GM18520 (cell line): Measurements from ENCODE around the gene IGSF21.

Experiments
- ATAC-seq: cut with Tn5 transposase; IDR thresholded peaks from one replicate; pipeline ENCODE4 v1.9.1; 2021; ENCODE audit not compliant: unreplicated experiment

Gene IGSF21

DNA sequence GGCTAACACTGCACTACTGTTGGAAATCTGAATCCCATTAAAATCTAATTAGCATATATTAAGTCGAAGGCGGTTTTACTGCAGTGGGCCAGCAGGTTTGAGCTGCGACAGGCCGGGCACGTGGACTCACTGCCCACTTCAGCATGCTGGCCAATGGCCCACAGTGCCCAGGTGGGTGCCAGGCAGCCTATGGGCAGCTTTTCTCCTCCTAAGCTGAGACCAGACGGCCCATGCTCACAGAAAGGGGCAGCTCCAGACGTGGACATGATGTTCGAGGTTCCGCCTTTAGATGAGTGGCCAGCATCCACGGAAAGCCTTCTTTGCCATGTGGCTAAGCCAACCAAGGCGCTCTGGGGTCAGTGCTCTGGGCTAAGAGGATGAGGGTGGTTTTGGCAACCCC, 283.4 kb downstream of the IGSF21 start:
- no peak for ATAC-seq

DNA sequence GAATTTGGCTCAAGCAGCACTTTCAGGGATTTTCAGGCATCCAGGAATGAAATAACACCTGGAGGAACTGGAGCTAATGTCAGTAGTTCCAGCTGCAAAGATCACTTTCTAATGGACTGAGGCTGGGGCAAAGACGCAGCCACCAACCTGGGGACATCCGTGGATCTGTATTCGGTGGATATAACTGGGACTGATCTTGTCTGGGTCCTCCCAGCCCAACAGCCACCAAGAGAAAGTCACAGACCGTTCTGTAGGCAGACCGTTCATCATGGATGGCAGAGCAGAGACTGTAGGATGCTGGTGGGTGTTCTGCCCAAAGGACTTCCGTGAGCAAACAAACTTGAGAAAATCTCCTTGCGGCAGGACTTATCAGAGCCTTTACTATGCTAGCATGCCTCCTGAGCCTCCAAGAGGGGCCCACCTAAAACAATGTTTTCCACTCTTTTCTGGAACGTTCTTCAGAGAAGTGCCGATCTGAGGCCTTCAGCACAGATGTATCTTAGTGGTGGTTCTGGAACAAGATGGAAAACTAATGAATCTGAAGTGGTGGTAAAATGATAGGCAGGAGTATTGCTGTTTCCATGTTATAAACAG, 287.1 kb downstream of the IGSF21 start:
- no peak for ATAC-seq

DNA sequence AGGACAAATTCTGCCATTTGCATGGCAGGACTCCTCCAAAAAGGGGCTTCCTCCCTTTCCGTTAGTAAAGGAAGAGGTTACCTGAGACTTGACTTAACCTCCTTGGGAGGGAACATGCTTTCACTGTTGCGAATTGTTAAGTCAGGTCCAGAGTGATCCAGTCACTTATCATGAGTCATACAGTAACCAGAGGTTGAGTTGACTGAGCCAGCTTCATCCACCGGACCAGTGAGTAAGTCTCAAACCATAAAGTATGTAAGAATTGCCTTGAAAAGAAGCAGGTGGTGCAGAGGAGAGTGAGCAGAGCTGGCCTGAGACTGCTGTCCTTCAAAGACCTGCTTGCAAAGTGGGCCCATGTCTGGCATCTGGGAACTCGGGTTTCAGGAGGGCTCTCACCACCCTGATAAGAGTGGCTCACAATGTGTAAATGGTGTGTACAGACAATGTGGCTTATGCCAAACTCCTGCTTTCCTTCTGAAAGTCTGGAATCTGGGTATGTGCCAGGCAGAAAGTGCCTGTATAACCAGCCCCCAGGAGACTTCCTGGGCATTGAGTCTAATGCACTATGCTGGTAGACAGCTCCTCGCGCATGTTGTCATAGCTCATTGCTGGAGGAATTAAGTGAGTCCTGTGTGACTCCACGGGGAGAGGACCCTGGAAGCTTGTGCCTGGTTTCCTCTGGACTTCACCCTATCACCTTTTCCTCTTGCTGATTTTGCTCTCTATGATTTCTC, 288.8 kb downstream of the IGSF21 start:
- no peak for ATAC-seq

DNA sequence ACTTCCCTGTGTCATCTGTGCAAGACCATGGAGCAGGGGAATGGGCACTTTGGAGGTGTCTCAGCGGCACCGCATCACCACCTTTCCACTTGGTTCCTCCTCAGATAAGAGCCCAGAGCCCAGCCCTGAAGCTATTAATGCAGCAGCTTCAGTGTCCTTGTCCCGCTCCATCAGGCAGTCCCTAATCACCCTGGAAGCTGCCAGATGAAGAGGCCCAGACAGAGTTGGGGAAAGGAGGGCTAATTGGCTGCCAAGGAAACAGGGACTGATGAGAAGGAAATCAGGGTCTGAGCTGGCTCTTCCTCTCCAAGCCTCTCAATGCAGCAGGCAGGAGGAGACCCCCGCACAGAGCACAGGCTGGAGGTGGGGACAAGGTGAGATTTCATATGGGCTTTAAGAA, 290.0 kb downstream of the IGSF21 start:
- ATAC-seq = no peak

DNA sequence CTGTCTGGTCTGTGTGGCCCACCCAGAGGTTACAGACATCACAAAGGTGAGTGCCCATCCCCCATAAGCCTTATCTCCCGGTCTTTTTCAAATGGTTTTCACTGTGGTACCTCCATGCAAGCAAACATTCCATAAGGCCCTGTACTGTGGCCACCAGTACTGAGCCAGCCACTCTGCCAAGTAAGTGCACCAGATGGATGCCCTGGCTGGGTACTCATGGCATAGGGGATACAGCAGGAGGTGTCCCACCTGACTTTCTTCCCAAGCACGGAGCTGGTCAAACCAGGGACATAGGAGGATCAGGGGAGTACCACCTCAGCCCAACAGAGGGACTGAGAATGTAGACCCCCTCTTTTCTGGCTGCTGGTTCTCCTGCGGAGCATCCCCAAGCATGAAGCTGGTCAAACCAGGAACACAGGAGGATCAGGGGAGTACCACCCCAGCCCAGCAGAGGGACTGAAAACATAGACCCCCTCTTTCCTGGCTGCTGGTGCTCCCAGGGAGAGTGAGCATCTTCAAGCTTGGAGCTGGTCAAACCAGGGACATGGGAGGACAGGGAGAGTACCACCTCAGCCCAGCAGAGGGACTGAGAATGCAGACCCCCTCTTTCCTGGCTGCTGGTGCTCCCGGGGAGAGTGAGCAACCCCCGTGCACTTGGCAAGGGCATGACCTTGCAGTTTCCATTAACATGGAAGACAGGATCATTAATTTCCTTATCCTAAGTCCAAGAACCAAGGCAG, 291.4 kb downstream of the IGSF21 start:
- ATAC-seq = no peak

DNA sequence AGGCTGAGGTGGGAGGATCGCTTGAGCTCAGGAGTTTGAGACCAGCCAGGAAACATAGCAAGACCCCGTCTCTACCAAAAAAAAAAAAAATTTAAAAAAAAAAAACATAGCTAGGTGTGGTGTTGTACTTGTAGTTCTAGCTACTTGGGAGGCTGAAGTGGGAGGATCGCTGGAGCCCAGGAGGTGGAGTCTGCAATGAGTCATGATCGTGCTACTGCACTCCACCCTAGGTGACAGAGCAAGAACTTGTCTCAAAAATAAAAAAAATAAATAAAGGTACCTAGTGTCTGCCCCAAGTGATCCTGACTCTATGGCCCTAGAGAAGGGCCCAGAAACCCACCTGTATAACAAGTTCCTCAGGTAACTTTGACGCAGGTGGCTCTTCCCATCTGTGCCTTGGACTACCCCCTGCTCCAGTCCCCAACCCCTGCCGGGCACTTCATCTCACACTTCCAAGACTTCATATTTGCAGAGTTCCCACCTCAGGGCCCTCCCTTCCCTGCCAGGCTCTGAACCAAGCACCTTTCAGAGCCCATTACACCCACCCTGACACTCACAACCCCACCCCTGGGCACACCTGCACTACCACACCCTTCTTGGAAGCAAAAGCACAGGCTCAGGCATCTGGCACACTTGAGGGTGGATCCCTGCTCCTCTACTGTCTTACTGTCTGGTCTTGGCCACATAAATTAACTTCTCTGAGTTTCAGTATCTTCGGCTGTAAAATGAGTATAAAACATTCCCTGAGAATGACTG, 292.9 kb downstream of the IGSF21 start:
- no peak for ATAC-seq

DNA sequence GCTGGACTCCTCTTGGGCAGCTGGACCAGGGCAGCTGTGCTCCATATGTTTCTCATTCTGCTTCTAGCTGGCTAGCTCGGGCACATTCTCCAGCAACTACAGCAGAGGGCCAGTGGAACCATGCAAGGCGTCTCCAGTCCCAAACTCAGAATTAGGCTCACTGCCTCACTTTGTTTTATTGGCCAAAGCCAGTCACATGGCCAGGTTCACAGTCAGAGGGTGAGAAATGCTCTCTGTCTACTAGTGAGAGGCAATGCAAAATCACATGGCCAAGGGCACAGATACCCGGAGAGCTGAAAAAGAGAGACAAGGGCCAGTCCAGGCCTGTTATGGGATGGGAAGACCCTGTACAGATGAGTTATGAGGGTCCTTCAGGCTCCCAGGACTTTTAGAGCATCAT, 294.3 kb downstream of the IGSF21 start:
- ATAC-seq = no peak

DNA sequence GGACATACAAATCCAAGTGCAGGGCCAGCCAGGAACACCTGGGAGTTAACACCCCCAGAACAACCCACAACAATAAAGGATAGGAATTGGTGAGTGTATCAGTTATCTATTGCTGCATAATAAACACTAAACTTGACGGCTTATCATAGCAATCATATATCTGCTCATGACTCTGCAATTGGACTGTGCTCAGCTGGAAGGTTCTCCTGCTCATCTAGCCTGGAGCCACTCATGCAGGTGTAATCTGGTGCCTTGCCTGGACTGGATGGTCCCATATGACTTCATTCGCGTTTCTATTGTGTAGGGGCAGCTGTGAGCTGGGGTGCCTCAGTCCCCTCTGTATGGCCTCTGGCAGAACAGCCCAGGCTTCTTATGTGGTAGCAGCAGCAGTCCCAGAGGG, 296.9 kb downstream of the IGSF21 start:
- no peak for ATAC-seq

DNA sequence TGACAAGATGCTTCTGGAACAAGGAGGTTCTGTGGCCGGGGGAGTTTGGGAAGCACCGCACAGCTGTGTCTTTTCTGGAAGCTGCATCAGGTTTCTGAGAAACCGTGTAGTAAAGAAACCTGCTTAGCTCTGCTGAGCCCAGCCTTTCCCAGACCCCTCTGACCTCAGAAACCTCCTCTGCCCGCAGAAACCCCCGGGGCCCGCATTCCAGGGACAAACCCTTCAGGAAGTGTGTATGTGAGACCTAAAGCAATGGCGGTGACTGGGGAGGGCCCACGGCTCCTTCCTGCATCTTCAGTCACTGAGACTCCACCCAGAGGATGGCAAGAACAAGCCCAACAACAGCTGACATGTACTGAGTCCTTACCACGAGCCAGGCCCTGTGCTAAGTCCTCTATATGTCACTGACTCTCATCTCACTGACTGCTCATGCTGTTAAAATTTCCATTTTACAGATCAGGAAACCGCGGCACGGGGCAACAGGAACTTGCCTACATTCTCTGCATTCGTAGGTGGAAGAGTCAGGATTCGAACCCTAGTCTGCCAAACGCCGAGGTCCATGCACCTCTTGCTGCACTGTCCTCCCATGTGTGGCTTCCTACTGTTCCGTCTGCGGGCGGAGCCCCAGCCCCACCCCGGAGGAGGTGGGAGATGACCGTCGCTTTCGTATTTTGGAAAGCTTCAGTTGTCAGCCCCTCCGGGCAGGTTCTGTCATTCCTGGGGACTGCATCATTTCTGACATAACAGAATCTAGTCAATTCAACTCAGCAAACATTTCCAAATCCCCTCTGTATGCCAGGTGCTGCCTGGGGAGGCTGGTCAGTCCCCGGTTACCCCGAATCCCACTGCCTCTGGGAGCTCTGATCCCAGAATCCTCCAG, 299.8 kb downstream of the IGSF21 start:
- ATAC-seq = no peak

DNA sequence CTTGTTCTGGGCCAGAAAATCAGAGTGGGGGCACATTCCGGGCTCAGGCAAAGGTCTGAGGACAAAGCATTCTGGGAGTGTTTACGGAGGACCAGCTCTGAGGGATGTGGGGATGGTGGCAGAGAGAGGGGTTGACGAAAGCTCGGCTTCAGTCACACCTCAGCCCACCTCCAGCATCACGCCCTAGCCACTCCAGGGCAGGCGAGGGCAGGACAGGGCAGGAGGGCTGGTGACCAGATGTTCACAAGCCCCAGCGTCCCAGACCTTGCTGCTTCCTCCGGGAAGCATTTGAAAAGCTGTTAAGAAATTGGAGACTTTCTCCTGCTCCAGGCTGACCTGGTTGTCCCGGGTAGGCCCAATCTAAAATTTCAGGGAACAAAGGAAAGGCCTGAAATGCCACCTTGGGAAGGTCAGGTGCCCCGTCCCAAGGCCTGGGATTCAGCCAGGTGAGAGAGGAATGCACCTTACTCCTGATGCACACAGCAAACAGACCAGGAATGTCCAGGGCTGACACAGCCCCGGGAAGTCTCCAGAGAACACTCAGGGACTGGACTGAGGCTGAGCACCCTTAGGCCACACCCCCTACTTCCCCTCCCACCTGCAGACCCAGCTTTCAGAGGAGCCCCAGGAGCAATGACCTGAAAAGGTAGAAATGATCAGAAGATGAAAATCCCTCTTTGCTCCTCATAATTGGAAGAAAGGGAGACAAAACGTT, 301.2 kb downstream of the IGSF21 start:
- ATAC-seq = no peak

DNA sequence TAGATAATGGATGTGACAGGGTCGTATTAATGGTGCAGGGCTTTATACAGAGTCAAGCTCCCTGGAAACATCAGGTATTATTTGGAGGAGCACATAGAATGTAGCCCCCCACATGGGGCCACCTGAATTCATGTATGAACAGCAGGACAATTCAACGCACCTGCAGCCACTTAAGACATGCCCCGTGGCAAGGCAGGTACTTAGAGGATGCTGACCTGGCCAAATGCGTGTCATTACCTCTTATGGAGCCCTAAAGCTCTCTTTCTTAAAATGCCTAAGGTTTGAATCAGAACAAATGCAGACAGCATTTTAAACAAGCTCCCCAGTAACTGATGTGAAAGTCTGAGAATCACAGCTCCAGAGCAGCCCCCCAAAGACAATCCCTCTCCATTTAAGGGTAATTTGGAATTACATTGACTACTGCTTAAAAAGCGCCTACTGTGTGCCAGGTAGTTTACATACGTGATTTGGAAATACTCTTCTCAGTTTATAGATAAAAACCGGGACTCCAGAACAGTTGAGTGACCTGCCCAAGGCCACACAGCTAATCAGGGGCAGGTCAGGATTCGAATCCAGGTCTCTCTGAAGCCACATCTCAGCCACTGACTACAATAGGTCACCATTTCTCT, 302.1 kb downstream of the IGSF21 start:
- ATAC-seq = no peak

DNA sequence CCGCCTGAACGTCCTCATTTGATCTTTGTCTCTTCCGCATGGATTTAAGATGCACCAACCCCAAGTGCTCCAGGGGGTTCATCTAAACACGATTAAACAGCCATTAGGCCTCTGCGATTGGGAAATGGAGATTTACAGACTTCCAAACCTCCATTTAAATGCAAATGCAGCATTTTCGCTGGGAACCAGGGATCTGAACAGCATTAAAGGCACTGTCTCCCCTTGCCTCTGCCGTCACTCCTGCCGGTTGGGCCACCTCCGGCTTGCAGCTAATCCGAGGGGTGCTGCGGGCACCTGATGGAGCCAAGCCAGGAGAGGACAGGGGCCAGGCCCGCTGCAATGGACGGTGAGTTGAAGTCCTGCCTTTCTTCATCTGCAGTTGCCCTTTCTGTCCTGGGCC, 302.8 kb downstream of the IGSF21 start:
- no peak for ATAC-seq

DNA sequence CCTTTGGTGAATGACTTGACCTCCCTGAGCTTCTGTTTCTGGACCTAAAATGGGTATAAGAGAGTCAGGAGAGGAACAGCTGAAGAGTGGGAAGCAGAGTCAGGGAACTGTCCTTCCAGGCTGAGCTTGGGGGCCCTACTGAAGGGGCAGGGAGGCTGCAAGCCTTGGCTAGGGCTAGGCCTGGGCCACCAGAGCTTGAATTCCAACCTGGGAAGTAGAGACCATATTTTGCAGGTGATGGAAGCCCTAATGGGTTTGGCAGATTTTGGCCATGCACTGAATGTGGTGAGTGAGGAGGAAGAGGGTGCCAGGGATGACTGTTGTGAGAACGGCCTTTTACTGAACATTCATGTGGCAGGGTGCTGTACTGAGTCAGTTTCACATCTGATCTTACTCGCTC, 303.7 kb downstream of the IGSF21 start:
- ATAC-seq = no peak

DNA sequence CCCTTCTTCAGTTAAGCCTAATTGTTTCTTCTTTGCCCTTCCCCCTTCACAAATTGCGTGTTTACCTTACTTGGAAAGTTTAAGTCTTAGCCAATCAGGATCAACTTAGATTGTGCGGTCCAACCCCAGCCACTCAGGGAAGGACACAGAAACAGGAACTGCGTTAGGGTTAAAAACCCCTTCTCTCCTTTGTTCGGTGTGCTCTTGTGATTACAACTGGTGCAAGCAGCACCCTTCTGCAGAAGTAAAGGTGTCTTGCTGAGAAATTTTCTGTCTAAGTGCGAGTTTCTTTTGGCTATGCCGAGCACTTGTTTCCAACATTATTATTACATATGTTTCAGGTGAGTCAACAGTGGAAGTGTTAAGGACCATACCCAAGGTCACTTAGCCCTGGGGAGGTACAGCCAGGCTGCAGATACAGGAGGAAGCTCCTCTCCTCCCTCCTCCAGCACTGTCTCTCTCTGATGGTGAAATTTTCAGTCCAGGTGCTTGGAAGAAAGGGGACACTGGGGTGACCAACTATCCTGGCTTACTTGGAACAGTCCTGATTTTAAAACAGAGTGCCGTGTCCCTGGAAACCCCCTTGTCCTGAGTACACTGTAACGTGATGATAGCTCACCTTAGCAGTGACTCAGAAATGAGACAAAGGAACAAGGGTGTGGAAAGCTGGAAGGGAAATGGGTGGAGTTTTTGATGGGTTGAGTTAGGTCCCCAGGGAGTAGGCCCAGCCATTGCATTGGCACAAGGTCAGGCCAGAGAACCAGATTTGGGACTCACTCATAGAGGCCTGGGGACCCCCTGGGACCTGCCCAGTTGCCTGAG, 304.4 kb downstream of the IGSF21 start:
- no peak for ATAC-seq

DNA sequence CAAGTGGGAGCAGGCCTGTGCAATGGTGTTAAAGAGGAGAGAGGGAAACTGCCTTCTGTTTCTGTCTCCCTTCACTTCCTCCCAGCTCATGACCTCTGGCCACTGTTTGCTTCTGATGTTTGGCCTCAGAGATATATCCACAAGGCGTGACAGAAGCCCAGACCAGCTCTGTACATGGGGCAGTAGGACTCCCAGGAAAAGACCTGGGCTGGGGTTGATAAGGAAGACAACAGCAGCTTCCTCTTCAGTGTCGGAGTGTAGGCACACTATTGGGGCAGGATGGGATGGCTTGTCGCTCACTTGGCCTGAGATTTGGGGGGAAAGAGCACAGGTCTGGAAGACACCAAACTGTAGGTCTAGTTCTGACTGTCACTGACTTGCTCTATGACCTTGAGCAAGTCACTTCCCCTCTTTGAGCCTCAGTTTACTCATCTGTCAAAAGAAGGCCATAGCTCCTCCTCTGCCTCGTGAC, 305.3 kb downstream of the IGSF21 start:
- no peak for ATAC-seq

DNA sequence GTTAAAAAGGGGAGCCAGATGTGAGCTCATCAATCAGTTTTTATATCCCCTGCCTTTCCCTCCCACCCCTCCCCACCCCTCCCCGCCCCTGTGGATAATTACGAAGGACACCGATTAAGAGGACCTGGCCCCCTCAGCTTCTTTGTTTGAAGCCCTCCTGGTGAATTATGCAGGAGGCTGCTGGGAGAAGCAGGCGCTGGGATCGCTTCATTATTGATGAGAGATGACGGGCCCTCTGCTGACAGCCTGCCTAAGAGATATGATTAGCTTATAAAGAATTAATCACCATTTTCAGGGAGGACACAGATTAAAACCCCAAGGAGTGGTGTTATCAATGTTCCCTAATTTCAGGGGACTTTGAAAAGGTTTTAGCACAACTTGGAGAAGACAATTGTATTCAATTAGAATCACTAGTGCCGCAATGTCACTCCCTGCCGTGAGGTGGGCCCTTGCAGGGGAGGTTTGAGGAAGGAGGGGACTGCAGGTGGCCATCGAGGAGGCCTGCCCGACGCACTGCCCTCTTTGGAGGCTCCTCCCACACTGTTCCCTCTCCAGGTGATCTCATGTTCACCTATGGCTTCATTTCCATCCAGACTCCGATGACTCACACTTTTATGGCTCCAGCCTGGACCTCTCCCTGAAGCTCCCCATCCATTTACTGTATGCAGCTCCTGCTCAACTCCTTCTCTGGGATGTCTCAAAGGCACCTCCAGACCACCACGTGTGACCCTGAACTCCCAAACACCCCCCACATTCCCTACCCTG, 306.1 kb downstream of the IGSF21 start:
- no peak for ATAC-seq

DNA sequence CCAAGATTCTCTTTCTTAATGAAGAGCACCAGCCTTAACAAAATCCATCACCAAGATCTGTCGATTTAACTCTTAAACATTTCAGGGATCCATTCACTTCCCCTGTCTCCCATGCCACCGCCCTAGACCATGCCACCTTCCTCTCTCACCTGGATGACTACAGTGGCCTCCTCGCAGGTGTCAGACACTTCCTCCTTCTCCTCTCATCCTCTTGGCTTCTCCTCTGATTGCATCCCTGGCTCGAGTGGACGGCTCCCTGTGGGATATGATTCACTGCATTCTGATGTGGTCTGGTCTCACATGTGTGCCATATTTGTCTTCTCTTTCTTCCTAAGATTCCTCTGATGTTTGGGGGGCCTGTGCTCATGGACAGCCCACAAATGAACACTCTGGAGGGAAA, 306.7 kb downstream of the IGSF21 start:
- no peak for ATAC-seq
